HepG2 (cell line): ENCODE measurements around the gene COL25A1. TPM values are rescaled to one million over a fixed set of nuclear protein-coding genes. Genes with fewer than 3 reads are reported as not detected.

ENCODE experiments used
- ATAC-seq: fragments of 200-7000 bp; cut with Tn5 transposase; 3 replicates; pipeline ENCODE4 v1.9.1; 2020; ENCODE audit warnings: mild to moderate bottlenecking, moderate library complexity
- BruUV-seq: library from RNA; stranded (reverse); fragments of 400-500 nt; replicated peaks from 2 replicates; lab custom pipeline; 2021; lab: Mats Ljungman, UMichigan
- CTCF ChIA-PET: fragments of 300-600 bp; formaldehyde crosslinking; extraction: SDS; loops from one replicate; lab custom pipeline; 2021; ENCODE audit warnings: low total read pairs, inconsistent platforms, low intra/inter-chr PET ratio; lab: Yijun Ruan, JAX
- POLR2A ChIA-PET: fragments of 350-600 bp; sonication (Branson Sonifier 250); formaldehyde crosslinking; loops from one replicate; lab custom pipeline; 2020; ENCODE audit warnings: antibody characterized with exemption, inconsistent platforms; lab: Yijun Ruan, JAX
- DNase-seq: peaks from one replicate; pipeline ENCODE4 v3.0.0-alpha.2; 2015; ENCODE audit warnings: low spot score
- FAIRE-seq: peaks from 3 replicates; lab custom pipeline; 2011; peaks lifted over from hg19 to GRCh38; lab: Jason Lieb, UNC
- H2AFZ ChIP-seq: one replicate; pipeline ENCODE4 v1.6.1; 2011; ENCODE audit warnings: low read length, inconsistent platforms
- H3K27ac ChIP-seq: fragments of 300-600 bp; 3 replicates; pipeline ENCODE4 v1.8.0; 2011; ENCODE audit warnings: mixed run types, mild to moderate bottlenecking, mixed read lengths, low read length, inconsistent platforms; ENCODE audit not compliant: insufficient read depth; ENCODE audit errors: extremely low read length
- H3K27me3 ChIP-seq, 2 experiments: fragments of 200-600 bp in 1 of 2; 2 replicates in 1 of 2; 3 replicates in 1 of 2; pipeline versions ENCODE4 v1.6.0 to v1.8.0; 2011; ENCODE audit warnings: low read length in 2 of 2, mild to moderate bottlenecking in 2 of 2, moderate library complexity in 2 of 2, inconsistent platforms in 1 of 2; ENCODE audit not compliant: insufficient read depth in 2 of 2, control insufficient read depth in 1 of 2
- H3K36me3 ChIP-seq, 2 experiments: fragments of 200-600 bp in 1 of 2; replicated peaks in 1 of 2; 2 replicates in 1 of 2; 3 replicates in 1 of 2; pipeline versions ENCODE4 v1.5.1 to v1.8.0; 2011; ENCODE audit warnings: low read length in 2 of 2, inconsistent platforms in 1 of 2; ENCODE audit not compliant: insufficient read depth in 2 of 2, control insufficient read depth in 1 of 2
- H3K4me1 ChIP-seq: 2 replicates; pipeline ENCODE4 v1.5.1; 2012; ENCODE audit warnings: low read length, inconsistent platforms; ENCODE audit not compliant: insufficient read depth
- H3K4me2 ChIP-seq: 2 replicates; pipeline ENCODE4 v1.6.0; 2011; ENCODE audit warnings: low read depth, low read length, inconsistent platforms
- H3K4me3 ChIP-seq, 3 experiments: fragments of 200-600 bp in 1 of 3; sonication (generic), shearing (Covaris generic) in 1 of 3; replicated peaks in 1 of 3; 2 replicates each; pipeline ENCODE4 v1.5.1; 2011 to 2016; ENCODE audit warnings: low read length in 3 of 3, inconsistent platforms in 2 of 3, low read depth in 2 of 3, mild to moderate bottlenecking in 2 of 3, control low read depth in 1 of 3, mixed read lengths in 1 of 3; ENCODE audit not compliant: insufficient read depth in 1 of 3
- H3K79me2 ChIP-seq: one replicate; pipeline ENCODE4 v1.6.1; 2011; ENCODE audit warnings: low read length, inconsistent platforms; ENCODE audit not compliant: insufficient read depth
- H3K9ac ChIP-seq: 2 replicates; pipeline ENCODE4 v1.6.0; 2011; ENCODE audit warnings: mild to moderate bottlenecking, low read depth, low read length, inconsistent platforms; ENCODE audit not compliant: insufficient read depth
- H3K9me3 ChIP-seq: 2 replicates; pipeline ENCODE4 v1.5.1; 2012; ENCODE audit warnings: mild to moderate bottlenecking, low read length
- H4K20me1 ChIP-seq: 2 replicates; pipeline ENCODE4 v1.6.0; 2011; ENCODE audit warnings: inconsistent platforms, mild to moderate bottlenecking, low read length, moderate library complexity; ENCODE audit not compliant: insufficient read depth
- MAFF ChIP-seq: IDR thresholded peaks from 2 replicates; pipeline ENCODE4 v1.6.1; 2011; ENCODE audit warnings: low read depth, low read length, improper control_type of control experiment
- MXD4 ChIP-seq: IDR thresholded peaks from 2 replicates; pipeline ENCODE4 v1.6.1; 2016; ENCODE audit warnings: mild to moderate bottlenecking, missing biosample characterization, missing genetic modification reagents
- SNRNP70 ChIP-seq: fragments of 200-400 bp; formaldehyde crosslinking; IDR thresholded peaks from 2 replicates; pipeline ENCODE4 v1.6.1; 2017; ENCODE audit warnings: mild to moderate bottlenecking, low read depth, low read length, moderate library complexity
- ZNF180 ChIP-seq: sonication (generic); formaldehyde crosslinking; IDR thresholded peaks from 2 replicates; pipeline ENCODE4 v1.4.0; 2020; ENCODE audit warnings: low read depth, missing genetic modification reagents, borderline replicate concordance
- ZNF260 ChIP-seq: sonication (generic); formaldehyde crosslinking; IDR thresholded peaks from 2 replicates; pipeline ENCODE4 v1.4.0; 2020; ENCODE audit warnings: missing genetic modification reagents, low read depth, mild to moderate bottlenecking, borderline replicate concordance
- ZNF263 ChIP-seq: sonication (generic); formaldehyde crosslinking; IDR thresholded peaks from 2 replicates; pipeline ENCODE4 v1.4.0; 2020; ENCODE audit warnings: missing genetic modification reagents
- ZNF441 ChIP-seq: sonication (generic); formaldehyde crosslinking; IDR thresholded peaks from 2 replicates; pipeline ENCODE4 v1.7.0; 2021; ENCODE audit warnings: missing genetic modification reagents, borderline replicate concordance
- ZNF878 ChIP-seq: sonication (generic); formaldehyde crosslinking; IDR thresholded peaks from 2 replicates; pipeline ENCODE4 v1.8.1; 2023; ENCODE audit warnings: mild to moderate bottlenecking, missing genetic modification reagents, moderate library complexity
- WGBS: methylation state at CpG from one replicate; pipeline ENCODE4 v1.1.6; 2017; ENCODE audit warnings: low lambda C conversion rate; 5-methylcytosine and 5-hydroxymethylcytosine counted together
- in situ Hi-C: cut with HindIII; loops from 2 replicates; pipeline ENCODE4 v1.10.0; 2017; ENCODE audit warnings: low pct_unique_long_range_greater_than_20kb; ENCODE audit not compliant: extremely low pct_ligation_motif_present
- intact Hi-C: fragments of 100-400 bp; cut with micrococcal nuclease; formaldehyde crosslinking; loops from one replicate; pipeline ENCODE4 v1.10.0; 2022; ENCODE audit not compliant: unreplicated experiment
- polyA plus RNA-seq, 8 experiments: library from polyadenylated mRNA; depleted of rRNA in 3 of 8; stranded (reverse) in 7 of 8; unstranded in 1 of 8; fragments of >200 nt; fragmentation: Illumina TruSeq in 4 of 8; extraction: Trizol in 4 of 8; gene quantifications; 2 replicates each; pipeline versions ENCODE4 v1.2.1 to v1.2.3, GENCODE V29; 2011 to 2016; ENCODE audit warnings: low read depth in 4 of 8, missing spikeins in 1 of 8, mixed read lengths in 1 of 8; ENCODE audit not compliant: insufficient read depth in 1 of 8
- total RNA-seq, 5 experiments: library from RNA; depleted of rRNA; stranded (reverse); fragments of >200 nt; fragmentation: Illumina TruSeq; extraction: Trizol; gene quantifications; 2 replicates each; pipeline ENCODE4 v1.2.3, GENCODE V29; 2016; ENCODE audit warnings: low read depth in 1 of 5
- TF ChIP-seq, protein P1 (sequence below): IDR thresholded peaks from 2 replicates; pipeline ENCODE4 v1.6.1; 2018; ENCODE audit warnings: missing genetic modification reagents
- TF ChIP-seq, protein P2 (sequence below): sonication (generic); formaldehyde crosslinking; IDR thresholded peaks from 2 replicates; pipeline ENCODE4 v1.4.0; 2020; ENCODE audit warnings: mild to moderate bottlenecking, missing genetic modification reagents, borderline replicate concordance

COL25A1 gene
- total and polyA plus RNA-seq, 2 of the 13 experiments (the other 11 are each of a cell fraction or from before 2014, with no cell fraction given), result not detected

DNA sequence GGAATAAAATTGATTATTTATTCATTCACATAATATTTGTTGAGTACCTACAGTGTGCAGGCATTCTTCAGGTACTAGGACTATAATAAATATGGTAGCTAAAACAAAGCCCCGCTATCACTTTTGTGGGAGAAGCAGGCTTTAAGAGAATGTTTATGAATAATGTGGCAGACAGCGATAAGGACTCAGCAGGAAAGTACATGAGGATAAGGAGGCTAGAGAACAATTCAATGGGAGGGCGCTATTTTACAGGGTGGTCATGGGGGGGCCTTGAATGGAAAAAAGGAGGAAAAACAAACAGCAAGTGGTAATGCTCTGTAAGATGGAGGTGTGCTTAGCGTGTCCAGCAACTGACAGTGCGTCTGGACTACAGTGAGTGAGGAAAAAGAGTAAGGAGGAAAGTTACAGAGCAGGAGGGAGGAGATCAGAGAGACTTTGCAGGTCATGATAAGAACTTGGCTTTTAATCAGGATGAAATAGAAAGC is 275.4 kb downstream of the COL25A1 start:
- Histone ChIP-seq H3K4me2 (no peak overlapping the region), H3K4me1 (no peaks in the 10 kb centered on the region), H3K27me3 (no peaks in the 10 kb centered on the region), H3K36me3 (no peaks in the 10 kb centered on the region), H3K9ac (no peak overlapping the region), H4K20me1 (no peaks in the 10 kb centered on the region), H3K9me3 (no peaks in the 10 kb centered on the region), H3K27ac (no peak overlapping the region), H3K79me2 (no peaks in the 10 kb centered on the region), H2AFZ (no peak overlapping the region), H3K4me3 (no peak overlapping the region)
- FAIRE-seq (no peak), ATAC-seq (no peak), DNase-seq (no peak)
- 5% methylated on average over 5 of the region's 5 CpGs for WGBS
- BruUV-seq, result no TSS peak
- TF ChIP-seq ZNF263 (CRISPR knock-in tag) (no peak), ZNF878 (CRISPR knock-in tag) (no peak), ZNF180 (CRISPR knock-in tag) (no peak), SNRNP70 (no peak), ZNF260 (no peak), MAFF (no peak), ZNF441 (CRISPR knock-in tag) (no peak), MXD4 (CRISPR knock-in tag) (no peak)
- TF ChIP-seq, protein P1, sequence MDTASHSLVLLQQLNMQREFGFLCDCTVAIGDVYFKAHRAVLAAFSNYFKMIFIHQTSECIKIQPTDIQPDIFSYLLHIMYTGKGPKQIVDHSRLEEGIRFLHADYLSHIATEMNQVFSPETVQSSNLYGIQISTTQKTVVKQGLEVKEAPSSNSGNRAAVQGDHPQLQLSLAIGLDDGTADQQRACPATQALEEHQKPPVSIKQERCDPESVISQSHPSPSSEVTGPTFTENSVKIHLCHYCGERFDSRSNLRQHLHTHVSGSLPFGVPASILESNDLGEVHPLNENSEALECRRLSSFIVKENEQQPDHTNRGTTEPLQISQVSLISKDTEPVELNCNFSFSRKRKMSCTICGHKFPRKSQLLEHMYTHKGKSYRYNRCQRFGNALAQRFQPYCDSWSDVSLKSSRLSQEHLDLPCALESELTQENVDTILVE (CRISPR knock-in tag), result no peak
- TF ChIP-seq, protein P2, sequence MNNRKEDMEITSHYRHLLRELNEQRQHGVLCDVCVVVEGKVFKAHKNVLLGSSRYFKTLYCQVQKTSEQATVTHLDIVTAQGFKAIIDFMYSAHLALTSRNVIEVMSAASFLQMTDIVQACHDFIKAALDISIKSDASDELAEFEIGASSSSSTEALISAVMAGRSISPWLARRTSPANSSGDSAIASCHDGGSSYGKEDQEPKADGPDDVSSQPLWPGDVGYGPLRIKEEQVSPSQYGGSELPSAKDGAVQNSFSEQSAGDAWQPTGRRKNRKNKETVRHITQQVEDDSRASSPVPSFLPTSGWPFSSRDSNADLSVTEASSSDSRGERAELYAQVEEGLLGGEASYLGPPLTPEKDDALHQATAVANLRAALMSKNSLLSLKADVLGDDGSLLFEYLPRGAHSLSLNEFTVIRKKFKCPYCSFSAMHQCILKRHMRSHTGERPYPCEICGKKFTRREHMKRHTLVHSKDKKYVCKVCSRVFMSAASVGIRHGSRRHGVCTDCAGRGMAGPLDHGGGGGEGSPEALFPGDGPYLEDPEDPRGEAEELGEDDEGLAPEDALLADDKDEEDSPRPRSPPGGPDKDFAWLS, result no peak
- in situ Hi-C loops, result no loop called here
- intact Hi-C loops, result no loop called here
- ChIA-PET CTCF (no interaction called here), POLR2A (no interaction called here)
